HepG2 (cell line): Measurements from ENCODE around the gene NEDD4. TPM values are rescaled to one million over a fixed set of nuclear protein-coding genes. Genes with fewer than 3 reads are reported as not detected.
A peak's percentile ranks its signal among the peaks of the same experiment; 100 is the strongest.

Experiments used
- DRAP1 ChIP-seq: IDR thresholded peaks from 2 replicates; pipeline ENCODE4 v1.6.1; 2016; ENCODE audit warnings: missing genetic modification reagents, missing compliant biosample characterization
- NFATC3 ChIP-seq: sonication (generic); formaldehyde crosslinking; IDR thresholded peaks from 2 replicates; pipeline ENCODE4 v1.5.1; 2020; ENCODE audit warnings: mild to moderate bottlenecking, missing genetic modification reagents
- SIX1 ChIP-seq: sonication (generic); formaldehyde crosslinking; IDR thresholded peaks from 2 replicates; pipeline ENCODE4 v1.4.0; 2020; ENCODE audit warnings: missing genetic modification reagents, borderline replicate concordance
- STAG1 ChIP-seq: sonication (generic); formaldehyde crosslinking; IDR thresholded peaks from 2 replicates; pipeline ENCODE4 v1.4.0; 2020; ENCODE audit warnings: missing genetic modification reagents
- ZFP62 ChIP-seq: sonication (generic); formaldehyde crosslinking; IDR thresholded peaks from 2 replicates; pipeline ENCODE4 v1.4.0; 2020; ENCODE audit warnings: missing genetic modification reagents
- ZNF142 ChIP-seq: sonication (generic); formaldehyde crosslinking; IDR thresholded peaks from 2 replicates; pipeline ENCODE4 v1.4.0; 2020; ENCODE audit warnings: missing genetic modification reagents
- ZNF501 ChIP-seq: sonication (generic); formaldehyde crosslinking; IDR thresholded peaks from 2 replicates; pipeline ENCODE4 v1.5.1; 2020; ENCODE audit warnings: mild to moderate bottlenecking, moderate library complexity, missing genetic modification reagents
- ZNF678 ChIP-seq: sonication (generic); formaldehyde crosslinking; IDR thresholded peaks from 2 replicates; pipeline ENCODE4 v1.4.0; 2020; ENCODE audit warnings: mild to moderate bottlenecking, missing genetic modification reagents
- polyA plus RNA-seq, 8 experiments: library from polyadenylated mRNA; depleted of rRNA in 3 of 8; stranded (reverse) in 7 of 8; unstranded in 1 of 8; fragments of >200 nt; fragmentation: Illumina TruSeq in 4 of 8; extraction: Trizol in 4 of 8; gene quantifications; 2 replicates each; pipeline versions ENCODE4 v1.2.1 to v1.2.3, GENCODE V29; 2011 to 2016; ENCODE audit warnings: low read depth in 4 of 8, missing spikeins in 1 of 8, mixed read lengths in 1 of 8; ENCODE audit not compliant: insufficient read depth in 1 of 8
- total RNA-seq, 5 experiments: library from RNA; depleted of rRNA; stranded (reverse); fragments of >200 nt; fragmentation: Illumina TruSeq; extraction: Trizol; gene quantifications; 2 replicates each; pipeline ENCODE4 v1.2.3, GENCODE V29; 2016; ENCODE audit warnings: low read depth in 1 of 5

The NEDD4 gene
- total and polyA plus RNA-seq, 2 of the 13 experiments (the other 11 are each of a cell fraction or from before 2014, with no cell fraction given): 10.4 to 13.0 TPM

- no peak for TF ChIP-seq ZNF142 (CRISPR knock-in tag)
- no peak for TF ChIP-seq DRAP1 (CRISPR knock-in tag)
- no peak for TF ChIP-seq ZNF501 (CRISPR knock-in tag)
- no peak for TF ChIP-seq ZNF678
- TF ChIP-seq SIX1 (CRISPR knock-in tag): no peak
- TF ChIP-seq NFATC3 (CRISPR knock-in tag): no peak
- no peak for TF ChIP-seq ZFP62 (CRISPR knock-in tag)
- 0 out of 2 replicates have a peak, but pooled peaks have one; percentile 16 for TF ChIP-seq STAG1 (CRISPR knock-in tag)
- TF ChIP-seq, all 625 proteins: peak for 26
These were observed 24.5 kb upstream of the NEDD4 start (continued) for GRCh38 chr15:56017920-56018319.
